GM19023 (cell line): ENCODE results near the gene SPRR4.
"Not testable (repeated sequence)": the region's sequence is repeated elsewhere in the genome, so short reads cannot be mapped to it uniquely, and the experiment has no call there.

ENCODE experiments used
- ATAC-seq: cut with Tn5 transposase; IDR thresholded peaks from one replicate; pipeline ENCODE4 v1.9.1; 2021; ENCODE audit warnings: mild to moderate bottlenecking, moderate library complexity; ENCODE audit not compliant: unreplicated experiment

SPRR4 gene

DNA sequence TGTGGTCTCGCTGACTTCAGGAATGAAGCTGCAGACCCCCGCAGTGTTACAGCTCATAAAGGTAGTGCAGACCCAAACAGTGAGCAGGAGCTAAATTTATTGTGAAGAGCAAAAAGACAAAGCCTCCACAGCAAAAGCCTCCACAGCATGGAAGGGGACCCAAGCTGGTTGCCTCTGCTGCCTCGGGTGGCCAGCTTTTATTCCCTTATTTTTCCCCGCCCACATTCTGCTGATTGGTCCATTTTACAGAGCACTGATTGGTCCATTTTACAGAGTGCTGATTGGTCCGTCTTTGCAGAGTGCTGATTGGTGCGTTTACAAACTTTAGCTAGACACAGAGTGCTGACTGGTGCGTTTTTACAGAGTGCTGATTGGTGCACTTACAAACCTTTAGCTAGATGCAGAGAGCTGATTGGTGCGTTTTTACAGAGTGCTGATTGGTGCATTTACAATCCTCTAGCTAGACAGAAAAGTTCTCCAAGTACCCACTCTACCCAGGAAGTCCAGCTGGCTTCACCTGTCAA lies 40.8 kb downstream of the SPRR4 start:
- not testable (repeated sequence) for ATAC-seq

DNA sequence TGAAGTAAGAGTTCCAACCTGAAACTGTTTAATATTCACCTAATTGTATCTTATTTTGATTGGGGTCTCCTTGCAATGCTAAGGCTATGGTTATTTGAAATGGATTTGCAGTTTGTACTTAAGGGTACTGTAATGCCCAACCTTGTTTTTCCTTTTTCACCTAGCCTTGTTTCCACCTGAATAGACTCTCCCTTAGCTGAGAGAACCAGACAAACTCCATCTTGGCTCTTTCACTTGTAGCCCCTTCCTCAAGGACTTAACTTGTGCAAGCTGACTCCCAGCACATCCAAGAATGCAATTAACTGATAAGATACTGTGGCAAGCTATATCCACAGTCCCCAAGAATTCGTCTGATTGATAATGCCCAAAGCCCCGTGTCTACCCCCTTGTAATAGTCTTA lies 51.4 kb downstream of the SPRR4 start:
- not testable (repeated sequence) for ATAC-seq
